ENCODE measurements around the gene CDK5RAP3.

GRCh38 chr17:47983492-47984223 lies 12.7 kb downstream of the CDK5RAP3 start:
- TF ChIP-seq TAF1 (IDR thresholded peaks at IDR 0.05; ENCODE audit: borderline replicate concordance, low read depth, low read length) (no peak), RAD21 (IDR thresholded peaks at IDR 0.05; ENCODE audit: low read length) (no peak), FOXM1 (IDR thresholded peaks at IDR 0.05; ENCODE audit: low read depth) (no peak), CTCF (IDR thresholded peaks at IDR 0.05) (no peak), MEF2A (IDR thresholded peaks at IDR 0.05; ENCODE audit: borderline replicate concordance, low read depth) (no peak), REST (IDR thresholded peaks at IDR 0.05; ENCODE audit: low read depth, low read length) (no peak), RXRA (IDR thresholded peaks at IDR 0.05; ENCODE audit: borderline replicate concordance, low read depth) (no peak), SIN3A (IDR thresholded peaks at IDR 0.05; ENCODE audit: borderline replicate concordance, low read depth, low read length) (no peak), YY1 (IDR thresholded peaks at IDR 0.05; ENCODE audit: low read depth) (no peak)

Data from SK-N-SH (cell line).